ENCODE measurements around the gene RHOB. TPM values are rescaled to one million over a fixed set of nuclear protein-coding genes. Genes with fewer than 3 reads are reported as not detected.

RHOB gene
- total RNA-seq, 1 donor from 2014 or later = 1,771 TPM

- no peak for DNase-seq (ENCODE audit: extremely low spot score in 2 of 2)
- Histone ChIP-seq H3K4me1 (peaks cover 4% of the 10 kb centered on the region), H3K36me3 (no peaks in the 10 kb centered on the region), H3K27me3 (no peaks in the 10 kb centered on the region), H3K4me3 (no peak overlapping the region), H3K27ac (no peak overlapping the region), H3K9me3 (no peaks in the 10 kb centered on the region)
- TF ChIP-seq POLR2AphosphoS5 (IDR thresholded peaks at IDR 0.05; ENCODE audit: insufficient read depth in 1 of 2, low read depth in 1 of 2) (no peak), POLR2A (IDR thresholded peaks at IDR 0.05) (no peak), CTCF (IDR thresholded peaks at IDR 0.05) (no peak)
- intact Hi-C loops (cut with DNase I) = no loop called here
Observed at GRCh38 chr2:20400787-20401488, 45.9 kb upstream of the RHOB start.

- TF ChIP-seq CTCF (IDR thresholded peaks at IDR 0.05) (no peak), POLR2AphosphoS5 (IDR thresholded peaks at IDR 0.05; ENCODE audit: insufficient read depth in 1 of 2, low read depth in 1 of 2) (peak in 1 of 2 donors; percentile 32), POLR2A (IDR thresholded peaks at IDR 0.05) (no peak)
- DNase-seq (ENCODE audit: extremely low spot score in 2 of 2) = peak in 1 of 2 donors; percentile 86
- Histone ChIP-seq H3K27me3 (no peaks in the 10 kb centered on the region), H3K36me3 (no peaks in the 10 kb centered on the region), H3K9me3 (no peaks in the 10 kb centered on the region), H3K4me3 (no peak overlapping the region), H3K27ac (no peak overlapping the region), H3K4me1 (peaks cover 4% of the 10 kb centered on the region)
- intact Hi-C loops (cut with DNase I) = no loop called here
Observed at GRCh38 chr2:20401489-20401835, 45.4 kb upstream of the RHOB start.

- H3K36me3 ChIP-seq = no peaks in the 10 kb centered on the region
- TF ChIP-seq POLR2A (IDR thresholded peaks at IDR 0.05) (no peak), CTCF (IDR thresholded peaks at IDR 0.05) (no peak), POLR2AphosphoS5 (IDR thresholded peaks at IDR 0.05; ENCODE audit: insufficient read depth in 1 of 2, low read depth in 1 of 2) (no peak)
- H3K9me3 ChIP-seq = no peaks in the 10 kb centered on the region
- intact Hi-C loops (cut with DNase I) = no loop called here
- DNase-seq (ENCODE audit: extremely low spot score in 2 of 2) = peak in 1 of 2 donors; percentile 52
- no peaks in the 10 kb centered on the region for H3K27me3 ChIP-seq
- no peak overlapping the region for H3K27ac ChIP-seq
- H3K4me1 ChIP-seq = peaks cover 4% of the 10 kb centered on the region
- no peak overlapping the region for H3K4me3 ChIP-seq
Observed at GRCh38 chr2:20403774-20404312, 43.0 kb upstream of the RHOB start.

- Histone ChIP-seq H3K4me1 (peaks cover 4% of the 10 kb centered on the region), H3K27ac (no peak overlapping the region), H3K27me3 (no peaks in the 10 kb centered on the region), H3K36me3 (no peaks in the 10 kb centered on the region), H3K4me3 (no peak overlapping the region), H3K9me3 (peaks cover 4% of the 10 kb centered on the region)
- intact Hi-C loops (cut with DNase I) = no loop called here
- no peak for DNase-seq (ENCODE audit: extremely low spot score in 2 of 2)
- TF ChIP-seq CTCF (IDR thresholded peaks at IDR 0.05) (no peak), POLR2AphosphoS5 (IDR thresholded peaks at IDR 0.05; ENCODE audit: insufficient read depth in 1 of 2, low read depth in 1 of 2) (no peak), POLR2A (IDR thresholded peaks at IDR 0.05) (no peak)
Observed at GRCh38 chr2:20404950-20405349, 41.9 kb upstream of the RHOB start.

- TF ChIP-seq POLR2A (IDR thresholded peaks at IDR 0.05) (no peak), POLR2AphosphoS5 (IDR thresholded peaks at IDR 0.05; ENCODE audit: insufficient read depth in 1 of 2, low read depth in 1 of 2) (no peak), CTCF (IDR thresholded peaks at IDR 0.05) (no peak)
- Histone ChIP-seq H3K4me3 (no peak overlapping the region), H3K36me3 (no peaks in the 10 kb centered on the region), H3K9me3 (peaks cover 7% of the 10 kb centered on the region), H3K4me1 (no peaks in the 10 kb centered on the region), H3K27me3 (no peaks in the 10 kb centered on the region), H3K27ac (no peak overlapping the region)
- intact Hi-C loops (cut with DNase I) = no loop called here
- no peak for DNase-seq (ENCODE audit: extremely low spot score in 2 of 2)
Observed at GRCh38 chr2:20409039-20409438, 37.8 kb upstream of the RHOB start.
